Ectodermal cell (in vitro differentiated cells): ENCODE results near the gene CLEC16A.

Source experiments
- H3K27ac ChIP-seq: 2 replicates; pipeline ENCODE4 v1.7.0; 2013; ENCODE audit warnings: mild to moderate bottlenecking, low read depth, low read length; ENCODE audit not compliant: insufficient read depth, poor library complexity, severe bottlenecking
- H3K27me3 ChIP-seq: 2 replicates; pipeline ENCODE4 v1.7.0; 2013; ENCODE audit warnings: mild to moderate bottlenecking, low read length; ENCODE audit not compliant: insufficient read depth, control insufficient read depth, poor library complexity, severe bottlenecking
- H3K36me3 ChIP-seq: one replicate; pipeline ENCODE4 v1.7.0; 2013; ENCODE audit warnings: low read length; ENCODE audit not compliant: control insufficient read depth, insufficient read depth
- H3K4me1 ChIP-seq: one replicate; pipeline ENCODE4 v1.7.0; 2013; ENCODE audit warnings: low read length; ENCODE audit not compliant: control insufficient read depth, insufficient read depth
- H3K4me3 ChIP-seq: 2 replicates; pipeline ENCODE4 v1.7.0; 2013; ENCODE audit warnings: low read depth, low read length, control low read depth; ENCODE audit not compliant: insufficient read depth
- H3K9me3 ChIP-seq: 2 replicates; pipeline ENCODE4 v1.7.0; 2013; ENCODE audit warnings: mild to moderate bottlenecking, low read length, moderate library complexity; ENCODE audit not compliant: control insufficient read depth
- WGBS, 2 experiments: methylation state at CpG; one replicate each; pipeline ENCODE4 v1.1.7; 2013; ENCODE audit warnings: missing lambda C conversion rate in 2 of 2; 5-methylcytosine and 5-hydroxymethylcytosine counted together

CLEC16A gene

GRCh38 chr16:11127610-11128195, 183.3 kb downstream of the CLEC16A start:
- H3K4me1 ChIP-seq: no peaks in the 10 kb centered on the region
- H3K4me3 ChIP-seq: no peak overlapping the region
- H3K27me3 ChIP-seq: no peaks in the 10 kb centered on the region
- H3K27ac ChIP-seq: no peak overlapping the region
- no peaks in the 10 kb centered on the region for H3K36me3 ChIP-seq
- no peaks in the 10 kb centered on the region for H3K9me3 ChIP-seq
- WGBS, 2 experiments: 94 to 96% methylated on average over 7 of the region's 7 CpGs

- Histone ChIP-seq H3K27me3 (no peaks in the 10 kb centered on the region), H3K36me3 (no peaks in the 10 kb centered on the region), H3K4me1 (no peaks in the 10 kb centered on the region), H3K4me3 (no peak overlapping the region), H3K27ac (no peak overlapping the region), H3K9me3 (no peaks in the 10 kb centered on the region)
- 93 to 94% methylated on average over 9 of the region's 9 CpGs for WGBS, 2 experiments
These were observed 184.1 kb downstream of the CLEC16A start for GRCh38 chr16:11128211-11129141.

- no peaks in the 10 kb centered on the region for H3K9me3 ChIP-seq
- no peaks in the 10 kb centered on the region for H3K36me3 ChIP-seq
- WGBS, 2 experiments: 87 to 90% methylated on average over 4 of the region's 4 CpGs
- H3K27me3 ChIP-seq: no peaks in the 10 kb centered on the region
- no peak overlapping the region for H3K4me3 ChIP-seq
- H3K27ac ChIP-seq: no peak overlapping the region
- H3K4me1 ChIP-seq: peaks cover 2% of the 10 kb centered on the region
These were observed 185.0 kb downstream of the CLEC16A start for GRCh38 chr16:11129378-11129781.

- H3K27me3 ChIP-seq: no peaks in the 10 kb centered on the region
- H3K27ac ChIP-seq: no peak overlapping the region
- 94% methylated on average over 8 of the region's 8 CpGs for WGBS, 2 experiments
- H3K9me3 ChIP-seq: no peaks in the 10 kb centered on the region
- H3K4me1 ChIP-seq: peaks cover 4% of the 10 kb centered on the region
- H3K4me3 ChIP-seq: no peak overlapping the region
- no peaks in the 10 kb centered on the region for H3K36me3 ChIP-seq
These were observed 186.8 kb downstream of the CLEC16A start for GRCh38 chr16:11130978-11131665.

GRCh38 chr16:11131706-11132105, 187.3 kb downstream of the CLEC16A start:
- Histone ChIP-seq H3K9me3 (no peaks in the 10 kb centered on the region), H3K27me3 (no peaks in the 10 kb centered on the region), H3K27ac (no peak overlapping the region)

GRCh38 chr16:11133344-11133943, 189.1 kb downstream of the CLEC16A start:
- Histone ChIP-seq H3K36me3 (no peaks in the 10 kb centered on the region), H3K4me1 (peaks cover 4% of the 10 kb centered on the region), H3K4me3 (no peak overlapping the region), H3K9me3 (no peaks in the 10 kb centered on the region), H3K27ac (no peak overlapping the region), H3K27me3 (no peaks in the 10 kb centered on the region)
- WGBS, 2 experiments: 75 to 77% methylated on average over 12 of the region's 12 CpGs

More at GRCh38 chr16:11131706-11132105, 187.3 kb downstream of the CLEC16A start:
- WGBS, 2 experiments: 90 to 96% methylated on average over 7 of the region's 7 CpGs
- H3K4me3 ChIP-seq: no peak overlapping the region
- H3K36me3 ChIP-seq: no peaks in the 10 kb centered on the region
- H3K4me1 ChIP-seq: peaks cover 4% of the 10 kb centered on the region

GRCh38 chr16:11134722-11135463, 190.5 kb downstream of the CLEC16A start:
- Histone ChIP-seq H3K9me3 (no peaks in the 10 kb centered on the region), H3K4me1 (peaks cover 11% of the 10 kb centered on the region), H3K4me3 (no peak overlapping the region), H3K27me3 (no peaks in the 10 kb centered on the region), H3K36me3 (no peaks in the 10 kb centered on the region), H3K27ac (no peak overlapping the region)
- 92 to 93% methylated on average over 11 of the region's 11 CpGs for WGBS, 2 experiments

- WGBS, 2 experiments: 93 to 95% methylated on average over 11 of the region's 11 CpGs
- peaks cover 14% of the 10 kb centered on the region for H3K4me1 ChIP-seq
- H3K4me3 ChIP-seq: no peak overlapping the region
- no peaks in the 10 kb centered on the region for H3K9me3 ChIP-seq
- H3K27ac ChIP-seq: no peak overlapping the region
- no peaks in the 10 kb centered on the region for H3K36me3 ChIP-seq
- no peaks in the 10 kb centered on the region for H3K27me3 ChIP-seq
These were observed 191.2 kb downstream of the CLEC16A start for GRCh38 chr16:11135464-11135973.

- Histone ChIP-seq H3K9me3 (no peaks in the 10 kb centered on the region), H3K36me3 (no peaks in the 10 kb centered on the region), H3K27me3 (no peaks in the 10 kb centered on the region), H3K4me1 (peaks cover 14% of the 10 kb centered on the region), H3K27ac (no peak overlapping the region), H3K4me3 (no peak overlapping the region)
- 92 to 96% methylated on average over 7 of the region's 7 CpGs for WGBS, 2 experiments
These were observed 192.2 kb downstream of the CLEC16A start for GRCh38 chr16:11136600-11136999.
